GM12864 (cell line): Measurements from ENCODE around the gene RNF213.
"Not testable (repeated sequence)": the region's sequence is repeated elsewhere in the genome, so short reads cannot be mapped to it uniquely, and the experiment has no call there.

Source experiments
- DNase-seq: peaks from one replicate; pipeline ENCODE4 v3.0.0-alpha.2; 2011; ENCODE audit warnings: low read depth
- H3K4me3 ChIP-seq: 2 replicates; pipeline ENCODE4 v1.5.1; 2011; ENCODE audit warnings: mild to moderate bottlenecking, low read depth, low read length, control low read depth
- CTCF ChIP-seq: IDR thresholded peaks from 2 replicates; pipeline ENCODE4 v1.5.1; 2011; ENCODE audit warnings: low read depth, mild to moderate bottlenecking, moderate library complexity, low read length, control low read depth, inconsistent platforms; ENCODE audit errors: missing control alignments

The RNF213 gene

GRCh38 chr17:80320496-80320895 is 59.8 kb downstream of the RNF213 start:
- TF ChIP-seq CTCF, result no peak
- H3K4me3 ChIP-seq, result no peak overlapping the region
- DNase-seq, result no peak

- TF ChIP-seq CTCF, result no peak
- no peak overlapping the region for H3K4me3 ChIP-seq
- DNase-seq, result no peak
These were observed 62.2 kb downstream of the RNF213 start for GRCh38 chr17:80322864-80323263.

GRCh38 chr17:80323982-80324381 is 63.3 kb downstream of the RNF213 start:
- no peak for DNase-seq
- no peak overlapping the region for H3K4me3 ChIP-seq
- TF ChIP-seq CTCF, result no peak

GRCh38 chr17:80327518-80327917 is 66.9 kb downstream of the RNF213 start:
- H3K4me3 ChIP-seq, result no peak overlapping the region
- no peak for TF ChIP-seq CTCF
- DNase-seq, result no peak

- no peak overlapping the region for H3K4me3 ChIP-seq
- TF ChIP-seq CTCF, result no peak
- no peak for DNase-seq
These were observed 68.2 kb downstream of the RNF213 start for GRCh38 chr17:80328634-80329380.

GRCh38 chr17:80329421-80329820 is 68.8 kb downstream of the RNF213 start:
- not testable (repeated sequence) for H3K4me3 ChIP-seq, DNase-seq

GRCh38 chr17:80330276-80330675 is 69.6 kb downstream of the RNF213 start:
- no peak for TF ChIP-seq CTCF
- no peak overlapping the region for H3K4me3 ChIP-seq
- no peak for DNase-seq

- not testable (repeated sequence) for DNase-seq, H3K4me3 ChIP-seq
These were observed 70.3 kb downstream of the RNF213 start for GRCh38 chr17:80330938-80331337.
